Duodenal mucosa (tissue), 2 donors: ENCODE measurements around the gene SLX4.

Experiments used
- H3K27ac ChIP-seq: one replicate; pipeline ENCODE4 v1.7.0; 2013; ENCODE audit warnings: low read depth, low read length
- H3K27me3 ChIP-seq, 2 donors: one replicate each; pipeline ENCODE4 v1.7.0; 2013; ENCODE audit warnings: low read length in 2 of 2, control low read depth in 1 of 2; ENCODE audit not compliant: insufficient read depth in 2 of 2, control insufficient read depth in 1 of 2
- H3K36me3 ChIP-seq, 2 donors: one replicate each; pipeline ENCODE4 v1.7.0; 2013; ENCODE audit warnings: low read length in 2 of 2, control low read depth in 1 of 2; ENCODE audit not compliant: insufficient read depth in 2 of 2, control insufficient read depth in 1 of 2
- H3K4me1 ChIP-seq, 2 donors: one replicate each; pipeline ENCODE4 v1.7.0; 2013; ENCODE audit warnings: low read length in 2 of 2, control low read depth in 1 of 2; ENCODE audit not compliant: insufficient read depth in 2 of 2, control insufficient read depth in 1 of 2
- H3K4me3 ChIP-seq, 2 donors: one replicate each; pipeline ENCODE4 v1.7.0; 2013; ENCODE audit warnings: low read length in 2 of 2, low read depth in 1 of 2
- H3K9ac ChIP-seq, 2 donors: one replicate each; pipeline ENCODE4 v1.7.0; 2013; ENCODE audit warnings: low read length in 2 of 2, low read depth in 1 of 2
- H3K9me3 ChIP-seq, 2 donors: one replicate each; pipeline ENCODE4 v1.7.0; 2013; ENCODE audit warnings: low read length in 2 of 2, control low read depth in 1 of 2; ENCODE audit not compliant: control insufficient read depth in 1 of 2

Gene SLX4

GRCh38 chr16:3599121-3599520 lies 12.3 kb downstream of the SLX4 start:
- no peaks in the 10 kb centered on the region for H3K4me1 ChIP-seq
- H3K36me3 ChIP-seq = peaks cover 18 to 50% of the 10 kb centered on the region in 2 donors
- H3K27ac ChIP-seq = no peak overlapping the region
- H3K9ac ChIP-seq = no peak overlapping the region
- H3K9me3 ChIP-seq = peaks cover 0 to 4% of the 10 kb centered on the region in 2 donors
- no peaks in the 10 kb centered on the region for H3K27me3 ChIP-seq
- no peak overlapping the region for H3K4me3 ChIP-seq

- Histone ChIP-seq H3K36me3 (peaks cover 19 to 43% of the 10 kb centered on the region in 2 donors), H3K4me3 (no peak overlapping the region), H3K4me1 (no peaks in the 10 kb centered on the region), H3K9me3 (peaks cover 0 to 4% of the 10 kb centered on the region in 2 donors), H3K27ac (no peak overlapping the region), H3K9ac (no peak overlapping the region), H3K27me3 (no peaks in the 10 kb centered on the region)
These were observed 13.2 kb downstream of the SLX4 start for GRCh38 chr16:3598236-3598635.

GRCh38 chr16:3597676-3598075 lies 13.7 kb downstream of the SLX4 start:
- H3K4me3 ChIP-seq = no peak overlapping the region
- no peak overlapping the region for H3K9ac ChIP-seq
- H3K27me3 ChIP-seq = no peaks in the 10 kb centered on the region
- H3K27ac ChIP-seq = no peak overlapping the region
- peaks cover 18 to 43% of the 10 kb centered on the region in 2 donors for H3K36me3 ChIP-seq
- no peaks in the 10 kb centered on the region for H3K4me1 ChIP-seq
- H3K9me3 ChIP-seq = peaks cover 0 to 4% of the 10 kb centered on the region in 2 donors

- peaks cover 14 to 38% of the 10 kb centered on the region in 2 donors for H3K36me3 ChIP-seq
- H3K9ac ChIP-seq = no peak overlapping the region
- no peaks in the 10 kb centered on the region for H3K27me3 ChIP-seq
- H3K9me3 ChIP-seq = peaks cover 0 to 4% of the 10 kb centered on the region in 2 donors
- H3K4me1 ChIP-seq = no peaks in the 10 kb centered on the region
- no peak overlapping the region for H3K27ac ChIP-seq
- H3K4me3 ChIP-seq = no peak overlapping the region
These were observed 14.2 kb downstream of the SLX4 start for GRCh38 chr16:3597226-3597625.

GRCh38 chr16:3596101-3596861 lies 15.1 kb downstream of the SLX4 start:
- Histone ChIP-seq H3K4me3 (no peak overlapping the region), H3K4me1 (no peaks in the 10 kb centered on the region), H3K27ac (no peak overlapping the region), H3K9ac (no peak overlapping the region), H3K9me3 (peaks cover 0 to 4% of the 10 kb centered on the region in 2 donors), H3K36me3 (peaks cover 14 to 32% of the 10 kb centered on the region in 2 donors), H3K27me3 (no peaks in the 10 kb centered on the region)

- Histone ChIP-seq H3K9me3 (peaks cover 0 to 4% of the 10 kb centered on the region in 2 donors), H3K27ac (no peak overlapping the region), H3K9ac (no peak overlapping the region), H3K4me1 (no peaks in the 10 kb centered on the region), H3K4me3 (no peak overlapping the region), H3K27me3 (no peaks in the 10 kb centered on the region), H3K36me3 (peaks cover 14 to 29% of the 10 kb centered on the region in 2 donors)
These were observed 15.8 kb downstream of the SLX4 start for GRCh38 chr16:3595521-3596021.

GRCh38 chr16:3595110-3595486 lies 16.3 kb downstream of the SLX4 start:
- Histone ChIP-seq H3K4me3 (no peak overlapping the region), H3K27ac (no peak overlapping the region), H3K9me3 (peaks cover 0 to 2% of the 10 kb centered on the region in 2 donors), H3K9ac (no peak overlapping the region), H3K36me3 (peaks cover 11 to 25% of the 10 kb centered on the region in 2 donors), H3K4me1 (no peaks in the 10 kb centered on the region), H3K27me3 (no peaks in the 10 kb centered on the region)

- H3K4me3 ChIP-seq = no peak overlapping the region
- H3K27ac ChIP-seq = no peak overlapping the region
- H3K4me1 ChIP-seq = no peaks in the 10 kb centered on the region
- no peak overlapping the region for H3K9ac ChIP-seq
- no peaks in the 10 kb centered on the region for H3K27me3 ChIP-seq
- no peaks in the 10 kb centered on the region for H3K9me3 ChIP-seq
- peaks cover 6 to 21% of the 10 kb centered on the region in 2 donors for H3K36me3 ChIP-seq
These were observed 16.9 kb downstream of the SLX4 start for GRCh38 chr16:3594316-3595109.

GRCh38 chr16:3592559-3592958 lies 18.8 kb downstream of the SLX4 start:
- Histone ChIP-seq H3K27me3 (no peaks in the 10 kb centered on the region), H3K36me3 (peaks cover 12 to 28% of the 10 kb centered on the region in 2 donors), H3K4me3 (no peak overlapping the region), H3K27ac (no peak overlapping the region), H3K4me1 (no peaks in the 10 kb centered on the region), H3K9ac (no peak overlapping the region), H3K9me3 (no peaks in the 10 kb centered on the region)

GRCh38 chr16:3591991-3592390 lies 19.4 kb downstream of the SLX4 start:
- H3K27ac ChIP-seq = no peak overlapping the region
- no peaks in the 10 kb centered on the region for H3K9me3 ChIP-seq
- peaks cover 12 to 29% of the 10 kb centered on the region in 2 donors for H3K36me3 ChIP-seq
- no peak overlapping the region for H3K4me3 ChIP-seq
- no peaks in the 10 kb centered on the region for H3K27me3 ChIP-seq
- H3K9ac ChIP-seq = no peak overlapping the region
- no peaks in the 10 kb centered on the region for H3K4me1 ChIP-seq
